ENCODE data around the gene ZFYVE9. TPM values are rescaled to one million over a fixed set of nuclear protein-coding genes. Genes with fewer than 3 reads are reported as not detected.

ZFYVE9 gene
- total RNA-seq, 1 experiment from 2014 or later = 28.4 TPM

GRCh38 chr1:52190500-52191252 is 48.8 kb downstream of the ZFYVE9 start:
- no peak overlapping the region for H3K27ac Mint-ChIP-seq

More at GRCh38 chr1:52190500-52191252, 48.8 kb downstream of the ZFYVE9 start:
- Histone ChIP-seq H2AK5ac (ENCODE audit: insufficient read length, low read length) (no peak overlapping the region), H3K4ac (ENCODE audit: low read depth, low read length) (no peak overlapping the region), H3K14ac (ENCODE audit: insufficient read depth, low read length) (no peak overlapping the region), H4K20me1 (ENCODE audit: control insufficient read depth, insufficient read depth, insufficient read length) (no peaks in the 10 kb centered on the region), H3K4me2 (ENCODE audit: insufficient read depth, insufficient read length, low read length) (no peak overlapping the region), H3K23me2 (ENCODE audit: insufficient read length, low read depth, low read length, poor library complexity, severe bottlenecking) (no peaks in the 10 kb centered on the region), H4K8ac (replicated peaks; ENCODE audit: insufficient read length, low read depth, low read length) (no peak overlapping the region), H3T11ph (ENCODE audit: low read length) (no peak overlapping the region), H3K79me1 (ENCODE audit: insufficient read depth, low read depth, low read length, poor library complexity, severe bottlenecking) (no peaks in the 10 kb centered on the region), H2BK20ac (ENCODE audit: low read depth, low read length, poor library complexity, severe bottlenecking) (no peak overlapping the region), H4K5ac (ENCODE audit: insufficient read length, low read depth, low read length) (no peak overlapping the region), H3K23ac (ENCODE audit: insufficient read length, low read depth, low read length) (no peak overlapping the region), H2BK15ac (ENCODE audit: low read depth, low read length) (no peak overlapping the region), H3K18ac (ENCODE audit: insufficient read length, low read depth, low read length) (no peak overlapping the region), H2BK5ac (ENCODE audit: insufficient read length, low read length) (no peak overlapping the region), H4K91ac (ENCODE audit: insufficient read length, low read depth, low read length) (no peak overlapping the region), H3K4me1 (ENCODE audit: insufficient read depth, low read length) (no peaks in the 10 kb centered on the region), H3K27ac (ENCODE audit: insufficient read length, low read depth, low read length) (no peak overlapping the region), H3K79me2 (ENCODE audit: insufficient read depth, low read length) (no peaks in the 10 kb centered on the region), H3K27me3 (ENCODE audit: insufficient read depth, low read length) (no peaks in the 10 kb centered on the region), H3K9ac (ENCODE audit: extremely low read depth, insufficient read length, low read length) (no peak overlapping the region), H3K56ac (ENCODE audit: insufficient read length, low read depth, low read length) (no peak overlapping the region), H2BK12ac (ENCODE audit: insufficient read length, low read depth, low read length) (no peak overlapping the region), H3K9me3 (ENCODE audit: control insufficient read depth, low read depth, low read length) (no peaks in the 10 kb centered on the region), H2AFZ (ENCODE audit: low read length) (no peak overlapping the region), H2BK120ac (ENCODE audit: low read depth, low read length, poor library complexity, severe bottlenecking) (no peak overlapping the region)
- no CpG with 5 or more reads among the region's 4 CpGs for WGBS (ENCODE audit: extremely low coverage, insufficient read length, low lambda C conversion rate)
- TF ChIP-seq CTCF (conservative IDR thresholded peaks at IDR 0.05) = peak; percentile 36
- H3K27me3 Mint-ChIP-seq (ENCODE audit: low read depth) = no peaks in the 10 kb centered on the region
- H3K4me3 Mint-ChIP-seq = no peak overlapping the region
- H3K4me1 Mint-ChIP-seq = no peaks in the 10 kb centered on the region
- H3K36me3 Mint-ChIP-seq (ENCODE audit: insufficient read depth in 1 of 3, low read depth in 3 of 3) = no peaks in the 10 kb centered on the region
- H3K9me3 Mint-ChIP-seq = no peaks in the 10 kb centered on the region; a peak in 2 of 5 replicates
- DNase-seq = no peak
